Heart right ventricle (tissue), 16 donors: ENCODE results near the gene TMEM181. TPM values are rescaled to one million over a fixed set of nuclear protein-coding genes. Genes with fewer than 3 reads are reported as not detected.
A peak's percentile ranks its signal among the peaks of the same experiment; 100 is the strongest.

ENCODE experiments used
- ATAC-seq, 8 donors: fragments of 200-7000 bp; cut with Tn5 transposase; one replicate each; pipeline ENCODE4 v1.9.1; 2020; ENCODE audit warnings: mild to moderate bottlenecking in 8 of 8, moderate library complexity in 8 of 8, moderate number of reproducible peaks in 1 of 8
- DNase-seq, 2 donors: peaks; one replicate each; pipeline ENCODE4 v3.0.0-alpha.2; 2020
- H3K27ac ChIP-seq, 10 donors: fragments of 200-600 bp; sonication (generic) in 2 of 10; one replicate each; pipeline versions ENCODE4 v1.5.0 to v1.8.0; 2020 to 2022; ENCODE audit warnings: mild to moderate bottlenecking in 3 of 10
- H3K27me3 ChIP-seq, 7 donors: fragments of 200-600 bp; one replicate each; pipeline ENCODE4 v1.8.0; 2021 to 2022; ENCODE audit warnings: mild to moderate bottlenecking in 2 of 7
- H3K36me3 ChIP-seq, 9 donors: fragments of 200-600 bp; sonication (generic) in 1 of 9; one replicate each; pipeline versions ENCODE4 v1.5.0 to v1.8.0; 2020 to 2022; ENCODE audit warnings: mild to moderate bottlenecking in 2 of 9
- H3K4me1 ChIP-seq, 9 donors: fragments of 200-600 bp; sonication (generic) in 1 of 9; one replicate each; pipeline versions ENCODE4 v1.5.0 to v1.8.0; 2020 to 2022; ENCODE audit warnings: mild to moderate bottlenecking in 4 of 9
- H3K4me3 ChIP-seq, 10 donors: fragments of 200-600 bp; sonication (generic) in 2 of 10; one replicate each; pipeline versions ENCODE4 v1.5.0 to v1.8.0; 2020 to 2022; ENCODE audit warnings: mild to moderate bottlenecking in 7 of 10, moderate library complexity in 2 of 10
- H3K9me3 ChIP-seq, 11 donors: fragments of 200-600 bp in 10 of 11; sonication (generic) in 2 of 11; one replicate each; pipeline versions ENCODE4 v1.5.0 to v1.8.0; 2013 to 2022; ENCODE audit warnings: mild to moderate bottlenecking in 2 of 11, control low read depth in 1 of 11, moderate library complexity in 1 of 11
- CTCF ChIP-seq, 9 donors: fragments of 200-600 bp; sonication (generic) in 2 of 9; IDR thresholded peaks; one replicate each; pipeline versions ENCODE4 v1.5.0 to v1.8.0; 2021 to 2022; ENCODE audit warnings: antibody characterized with exemption in 9 of 9, mild to moderate bottlenecking in 5 of 9, moderate library complexity in 1 of 9
- WGBS, 2 donors: extraction: QIAGEN DNeasy Blood & Tissue Kit; methylation state at CpG; one replicate each; pipeline ENCODE4 v1.1.7; 2013; ENCODE audit warnings: inconsistent platforms in 1 of 2; 5-methylcytosine and 5-hydroxymethylcytosine counted together
- intact Hi-C, 10 donors: fragments of 100-400 bp; cut with DNase I; formaldehyde crosslinking; loops; one replicate each; pipeline versions ENCODE4 v1.11.1 to v1.14.2; 2022
- polyA plus RNA-seq, 2 donors: library from polyadenylated mRNA; stranded (reverse); fragments of 200-250 nt; gene quantifications; one replicate each; pipeline ENCODE4 v1.2.3, GENCODE V29; 2013
- total RNA-seq, 10 donors: library from RNA; stranded (reverse); fragmentation: NEBNext Ultra II Directional in 3 of 10; extraction: Animal tissue kit (Norgen Biotek cat#: 25700) in 3 of 10; gene quantifications; one replicate each; pipeline versions ENCODE4 v1.2.1 to v1.2.4, GENCODE V29; 2021 to 2023
- donor health status: Arrhythmogenic right ventricular cardiomyopathy.
- donor health status: ischemic (EF 13 %, LVEDD 7.1; RV severe dilation, severe dysfunction).
- donor health status: healthy with polysubstance abuse.
- donor health status: DM: no; HTN: yes; CAD: no.
- donor health status: DM: no; HTN: no; CAD: no.
- donor health status: ischemic (EF 25% LVEDD 6.9; RV normal size, moderate dysfunction).
- donor health status: ischemic (EF 25% LVEDD 5.7; RV mildly dilated, moderate dysfunction).
- donor health status: healthy.
- donor health status: DM: yes; HTN: yes; CAD: no.
- donor health status: Ischemic cardiomyopathy.
- donor health status: ischemic (EF 35%, LVEDD 5.7; RV mildly dilated, moderate dysfunction).
- donor health status: nonischemic (EF 11% LVEDD 7.7; RV severe dilation, severe dysfunction).
- donor health status: DM: yes; HTN: yes; CAD: no.
- donor health status: PGD.
- donor health status: ischemic (EF 29% LVEDD 5.4; RV normal size, mild dysfunction).
- donor health status: nonischemic (EF 23%, LVEDD 6.1; RV moderate dilation, normal function).

Gene TMEM181
- total and polyA plus RNA-seq, 12 donors: 5.9 to 13.4 (median 9.6) TPM

- peaks cover 9 to 43% (median 18%) of the 10 kb centered on the region in 9 donors for H3K4me1 ChIP-seq
- WGBS, 2 donors: 94 to 96% methylated on average over 14 of the region's 14 CpGs
- no peaks in the 10 kb centered on the region for H3K9me3 ChIP-seq
- TF ChIP-seq CTCF (IDR thresholded peaks at IDR 0.05): no peak
- H3K4me3 ChIP-seq: no peak overlapping the region
- peaks cover 0 to under 1% (median 0%) of the 10 kb centered on the region in 9 donors for H3K36me3 ChIP-seq
- intact Hi-C loops: no loop called here
- H3K27ac ChIP-seq: no peak overlapping the region
- no peak for DNase-seq
- no peak for ATAC-seq
- no peaks in the 10 kb centered on the region for H3K27me3 ChIP-seq
Measured at GRCh38 chr6:158558415-158559306, 1.2 kb upstream of the TMEM181 start.

GRCh38 chr6:158559338-158559894 lies 475 bp upstream of the TMEM181 start:
- 40 to 44% methylated on average over 14 of the region's 14 CpGs for WGBS, 2 donors
- no peak for TF ChIP-seq CTCF (IDR thresholded peaks at IDR 0.05)
- Histone ChIP-seq H3K9me3 (no peaks in the 10 kb centered on the region), H3K27ac (peak overlapping the region; percentile 14 to 94 (median 90)), H3K4me1 (peaks cover 9 to 47% (median 18%) of the 10 kb centered on the region in 9 donors), H3K27me3 (no peaks in the 10 kb centered on the region), H3K4me3 (peak overlapping the region; percentile 68 to 100 (median 91)), H3K36me3 (peaks cover 0 to 3% (median 0%) of the 10 kb centered on the region in 9 donors)
- peak in 2 of 8 donors; percentile 2 to 8 for ATAC-seq
- intact Hi-C loops: no loop called here
- DNase-seq: no peak

GRCh38 chr6:158560836-158561320 lies 987 bp downstream of the TMEM181 start:
- TF ChIP-seq CTCF (IDR thresholded peaks at IDR 0.05): no peak
- ATAC-seq (peak in 4 of 8 donors; percentile 18 to 48 (median 40)), DNase-seq (no peak)
- intact Hi-C loops: no loop called here
- H3K36me3 ChIP-seq: peaks cover 0 to 3% (median 0%) of the 10 kb centered on the region in 9 donors
- H3K4me1 ChIP-seq: peaks cover 9 to 48% (median 18%) of the 10 kb centered on the region in 9 donors
- WGBS, 2 donors: 7 to 10% methylated on average over 19 of the region's 19 CpGs
- H3K9me3 ChIP-seq: no peaks in the 10 kb centered on the region
- peak overlapping the region; percentile 68 to 100 (median 91) for H3K4me3 ChIP-seq
- no peaks in the 10 kb centered on the region for H3K27me3 ChIP-seq
- H3K27ac ChIP-seq: peak overlapping the region in 7 of 10 donors; percentile 81 to 94 (median 92)

GRCh38 chr6:158561321-158561884 lies 1.5 kb downstream of the TMEM181 start:
- peaks cover 9 to 45% (median 18%) of the 10 kb centered on the region in 9 donors for H3K4me1 ChIP-seq
- ATAC-seq (no peak), DNase-seq (no peak)
- H3K27ac ChIP-seq: peak overlapping the region in 1 of 10 donors; percentile 94
- H3K36me3 ChIP-seq: peaks cover 0 to 3% (median 0%) of the 10 kb centered on the region in 9 donors
- peak overlapping the region in 9 of 10 donors; percentile 68 to 100 (median 93) for H3K4me3 ChIP-seq
- H3K27me3 ChIP-seq: no peaks in the 10 kb centered on the region
- no peak for TF ChIP-seq CTCF (IDR thresholded peaks at IDR 0.05)
- intact Hi-C loops: no loop called here
- WGBS, 2 donors: 78 to 87% methylated on average over 14 of the region's 14 CpGs
- H3K9me3 ChIP-seq: no peaks in the 10 kb centered on the region
